Measurements from ENCODE around the gene F2R. TPM values are rescaled to one million over a fixed set of nuclear protein-coding genes. Genes with fewer than 3 reads are reported as not detected.

The F2R gene
- total and polyA plus RNA-seq, 2 of the 13 experiments (the other 11 are each of a cell fraction or from before 2014, with no cell fraction given), result 8.3 to 12.3 TPM

DNA sequence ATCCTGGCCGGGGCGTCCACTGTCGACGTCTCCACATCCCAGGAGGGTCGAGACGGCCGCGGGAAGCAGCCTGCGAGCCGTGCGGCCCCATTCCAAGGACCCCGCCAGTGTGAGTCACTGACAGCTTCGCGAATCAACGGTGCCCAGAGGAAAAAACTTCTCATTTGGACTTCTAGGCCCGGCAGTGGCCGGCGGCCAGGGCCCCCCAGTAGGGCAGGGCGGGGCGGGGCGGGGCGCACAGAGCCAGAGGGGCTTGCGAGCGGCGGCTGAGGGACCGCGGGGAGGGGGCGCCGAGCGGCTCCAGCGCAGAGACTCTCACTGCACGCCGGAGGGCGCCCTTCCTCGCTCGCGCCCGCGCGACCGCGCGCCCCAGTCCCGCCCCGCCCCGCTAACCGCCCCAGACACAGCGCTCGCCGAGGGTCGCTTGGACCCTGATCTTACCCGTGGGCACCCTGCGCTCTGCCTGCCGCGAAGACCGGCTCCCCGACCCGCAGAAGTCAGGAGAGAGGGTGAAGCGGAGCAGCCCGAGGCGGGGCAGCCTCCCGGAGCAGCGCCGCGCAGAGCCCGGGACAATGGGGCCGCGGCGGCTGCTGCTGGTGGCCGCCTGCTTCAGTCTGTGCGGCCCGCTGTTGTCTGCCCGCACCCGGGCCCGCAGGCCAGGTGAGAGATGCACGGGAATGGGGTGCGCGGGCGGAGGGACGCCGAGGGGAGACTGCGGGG, at the start of gene F2R (continued):
- TF ChIP-seq, protein P1, sequence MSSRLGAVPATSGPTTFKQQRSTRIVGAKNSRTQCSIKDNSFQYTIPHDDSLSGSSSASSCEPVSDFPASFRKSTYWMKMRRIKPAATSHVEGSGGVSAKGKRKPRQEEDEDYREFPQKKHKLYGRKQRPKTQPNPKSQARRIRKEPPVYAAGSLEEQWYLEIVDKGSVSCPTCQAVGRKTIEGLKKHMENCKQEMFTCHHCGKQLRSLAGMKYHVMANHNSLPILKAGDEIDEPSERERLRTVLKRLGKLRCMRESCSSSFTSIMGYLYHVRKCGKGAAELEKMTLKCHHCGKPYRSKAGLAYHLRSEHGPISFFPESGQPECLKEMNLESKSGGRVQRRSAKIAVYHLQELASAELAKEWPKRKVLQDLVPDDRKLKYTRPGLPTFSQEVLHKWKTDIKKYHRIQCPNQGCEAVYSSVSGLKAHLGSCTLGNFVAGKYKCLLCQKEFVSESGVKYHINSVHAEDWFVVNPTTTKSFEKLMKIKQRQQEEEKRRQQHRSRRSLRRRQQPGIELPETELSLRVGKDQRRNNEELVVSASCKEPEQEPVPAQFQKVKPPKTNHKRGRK (CRISPR knock-in tag; IDR thresholded peaks at IDR 0.05), result no peak
- TF ChIP-seq, protein P2, sequence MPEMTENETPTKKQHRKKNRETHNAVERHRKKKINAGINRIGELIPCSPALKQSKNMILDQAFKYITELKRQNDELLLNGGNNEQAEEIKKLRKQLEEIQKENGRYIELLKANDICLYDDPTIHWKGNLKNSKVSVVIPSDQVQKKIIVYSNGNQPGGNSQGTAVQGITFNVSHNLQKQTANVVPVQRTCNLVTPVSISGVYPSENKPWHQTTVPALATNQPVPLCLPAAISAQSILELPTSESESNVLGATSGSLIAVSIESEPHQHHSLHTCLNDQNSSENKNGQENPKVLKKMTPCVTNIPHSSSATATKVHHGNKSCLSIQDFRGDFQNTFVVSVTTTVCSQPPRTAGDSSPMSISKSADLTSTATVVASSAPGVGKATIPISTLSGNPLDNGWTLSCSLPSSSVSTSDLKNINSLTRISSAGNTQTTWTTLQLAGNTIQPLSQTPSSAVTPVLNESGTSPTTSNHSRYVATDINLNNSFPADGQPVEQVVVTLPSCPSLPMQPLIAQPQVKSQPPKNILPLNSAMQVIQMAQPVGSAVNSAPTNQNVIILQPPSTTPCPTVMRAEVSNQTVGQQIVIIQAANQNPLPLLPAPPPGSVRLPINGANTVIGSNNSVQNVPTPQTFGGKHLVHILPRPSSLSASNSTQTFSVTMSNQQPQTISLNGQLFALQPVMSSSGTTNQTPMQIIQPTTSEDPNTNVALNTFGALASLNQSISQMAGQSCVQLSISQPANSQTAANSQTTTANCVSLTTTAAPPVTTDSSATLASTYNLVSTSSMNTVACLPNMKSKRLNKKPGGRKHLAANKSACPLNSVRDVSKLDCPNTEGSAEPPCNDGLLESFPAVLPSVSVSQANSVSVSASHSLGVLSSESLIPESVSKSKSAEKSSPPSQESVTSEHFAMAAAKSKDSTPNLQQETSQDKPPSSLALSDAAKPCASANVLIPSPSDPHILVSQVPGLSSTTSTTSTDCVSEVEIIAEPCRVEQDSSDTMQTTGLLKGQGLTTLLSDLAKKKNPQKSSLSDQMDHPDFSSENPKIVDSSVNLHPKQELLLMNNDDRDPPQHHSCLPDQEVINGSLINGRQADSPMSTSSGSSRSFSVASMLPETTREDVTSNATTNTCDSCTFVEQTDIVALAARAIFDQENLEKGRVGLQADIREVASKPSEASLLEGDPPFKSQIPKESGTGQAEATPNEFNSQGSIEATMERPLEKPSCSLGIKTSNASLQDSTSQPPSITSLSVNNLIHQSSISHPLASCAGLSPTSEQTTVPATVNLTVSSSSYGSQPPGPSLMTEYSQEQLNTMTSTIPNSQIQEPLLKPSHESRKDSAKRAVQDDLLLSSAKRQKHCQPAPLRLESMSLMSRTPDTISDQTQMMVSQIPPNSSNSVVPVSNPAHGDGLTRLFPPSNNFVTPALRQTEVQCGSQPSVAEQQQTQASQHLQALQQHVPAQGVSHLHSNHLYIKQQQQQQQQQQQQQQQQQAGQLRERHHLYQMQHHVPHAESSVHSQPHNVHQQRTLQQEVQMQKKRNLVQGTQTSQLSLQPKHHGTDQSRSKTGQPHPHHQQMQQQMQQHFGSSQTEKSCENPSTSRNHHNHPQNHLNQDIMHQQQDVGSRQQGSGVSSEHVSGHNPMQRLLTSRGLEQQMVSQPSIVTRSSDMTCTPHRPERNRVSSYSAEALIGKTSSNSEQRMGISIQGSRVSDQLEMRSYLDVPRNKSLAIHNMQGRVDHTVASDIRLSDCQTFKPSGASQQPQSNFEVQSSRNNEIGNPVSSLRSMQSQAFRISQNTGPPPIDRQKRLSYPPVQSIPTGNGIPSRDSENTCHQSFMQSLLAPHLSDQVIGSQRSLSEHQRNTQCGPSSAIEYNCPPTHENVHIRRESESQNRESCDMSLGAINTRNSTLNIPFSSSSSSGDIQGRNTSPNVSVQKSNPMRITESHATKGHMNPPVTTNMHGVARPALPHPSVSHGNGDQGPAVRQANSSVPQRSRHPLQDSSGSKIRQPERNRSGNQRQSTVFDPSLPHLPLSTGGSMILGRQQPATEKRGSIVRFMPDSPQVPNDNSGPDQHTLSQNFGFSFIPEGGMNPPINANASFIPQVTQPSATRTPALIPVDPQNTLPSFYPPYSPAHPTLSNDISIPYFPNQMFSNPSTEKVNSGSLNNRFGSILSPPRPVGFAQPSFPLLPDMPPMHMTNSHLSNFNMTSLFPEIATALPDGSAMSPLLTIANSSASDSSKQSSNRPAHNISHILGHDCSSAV (CRISPR knock-in tag; IDR thresholded peaks at IDR 0.05; ENCODE audit: borderline replicate concordance), result no peak
- TF ChIP-seq ZNF772 (CRISPR knock-in tag; IDR thresholded peaks at IDR 0.05), result no peak
- TF ChIP-seq, protein P3, sequence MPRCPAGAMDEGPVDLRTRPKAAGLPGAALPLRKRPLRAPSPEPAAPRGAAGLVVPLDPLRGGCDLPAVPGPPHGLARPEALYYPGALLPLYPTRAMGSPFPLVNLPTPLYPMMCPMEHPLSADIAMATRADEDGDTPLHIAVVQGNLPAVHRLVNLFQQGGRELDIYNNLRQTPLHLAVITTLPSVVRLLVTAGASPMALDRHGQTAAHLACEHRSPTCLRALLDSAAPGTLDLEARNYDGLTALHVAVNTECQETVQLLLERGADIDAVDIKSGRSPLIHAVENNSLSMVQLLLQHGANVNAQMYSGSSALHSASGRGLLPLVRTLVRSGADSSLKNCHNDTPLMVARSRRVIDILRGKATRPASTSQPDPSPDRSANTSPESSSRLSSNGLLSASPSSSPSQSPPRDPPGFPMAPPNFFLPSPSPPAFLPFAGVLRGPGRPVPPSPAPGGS (CRISPR knock-in tag; IDR thresholded peaks at IDR 0.05), result peak; percentile 71; the same call in 1 of the 2 replicates
- no peak for TF ChIP-seq RXRB (CRISPR knock-in tag; IDR thresholded peaks at IDR 0.05; ENCODE audit: borderline replicate concordance)
- TF ChIP-seq, protein P4, sequence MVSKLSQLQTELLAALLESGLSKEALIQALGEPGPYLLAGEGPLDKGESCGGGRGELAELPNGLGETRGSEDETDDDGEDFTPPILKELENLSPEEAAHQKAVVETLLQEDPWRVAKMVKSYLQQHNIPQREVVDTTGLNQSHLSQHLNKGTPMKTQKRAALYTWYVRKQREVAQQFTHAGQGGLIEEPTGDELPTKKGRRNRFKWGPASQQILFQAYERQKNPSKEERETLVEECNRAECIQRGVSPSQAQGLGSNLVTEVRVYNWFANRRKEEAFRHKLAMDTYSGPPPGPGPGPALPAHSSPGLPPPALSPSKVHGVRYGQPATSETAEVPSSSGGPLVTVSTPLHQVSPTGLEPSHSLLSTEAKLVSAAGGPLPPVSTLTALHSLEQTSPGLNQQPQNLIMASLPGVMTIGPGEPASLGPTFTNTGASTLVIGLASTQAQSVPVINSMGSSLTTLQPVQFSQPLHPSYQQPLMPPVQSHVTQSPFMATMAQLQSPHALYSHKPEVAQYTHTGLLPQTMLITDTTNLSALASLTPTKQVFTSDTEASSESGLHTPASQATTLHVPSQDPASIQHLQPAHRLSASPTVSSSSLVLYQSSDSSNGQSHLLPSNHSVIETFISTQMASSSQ (IDR thresholded peaks at IDR 0.05; ENCODE audit: low read depth), result no peak
- TF ChIP-seq, protein P4 (CRISPR knock-in tag; IDR thresholded peaks at IDR 0.05; ENCODE audit: borderline replicate concordance), result no peak
- 0 out of 2 replicates have a peak, but pooled peaks have one; percentile 25 for TF ChIP-seq SP5 (CRISPR knock-in tag; IDR thresholded peaks at IDR 0.05; ENCODE audit: borderline replicate concordance, low read depth)
- peak; percentile 74 for TF ChIP-seq PHF8 (CRISPR knock-in tag; IDR thresholded peaks at IDR 0.05)
- TF ChIP-seq RARG (CRISPR knock-in tag; IDR thresholded peaks at IDR 0.05; ENCODE audit: low read depth), result no peak
- 0 out of 2 replicates have a peak, but pooled peaks have one; percentile 18 for TF ChIP-seq ERF (CRISPR knock-in tag; IDR thresholded peaks at IDR 0.05)
- no peak for TF ChIP-seq PLRG1 (conservative IDR thresholded peaks at IDR 0.05)
- TF ChIP-seq NFIC (IDR thresholded peaks at IDR 0.05; ENCODE audit: low read length), result no peak
- TF ChIP-seq ZNF713 (CRISPR knock-in tag; IDR thresholded peaks at IDR 0.05), result no peak
